ENCODE data around the gene RNGTT.

Gene RNGTT

GRCh38 chr6:88641178-88641903 is 322.1 kb downstream of the RNGTT start:
- no peak for DNase-seq

DNA sequence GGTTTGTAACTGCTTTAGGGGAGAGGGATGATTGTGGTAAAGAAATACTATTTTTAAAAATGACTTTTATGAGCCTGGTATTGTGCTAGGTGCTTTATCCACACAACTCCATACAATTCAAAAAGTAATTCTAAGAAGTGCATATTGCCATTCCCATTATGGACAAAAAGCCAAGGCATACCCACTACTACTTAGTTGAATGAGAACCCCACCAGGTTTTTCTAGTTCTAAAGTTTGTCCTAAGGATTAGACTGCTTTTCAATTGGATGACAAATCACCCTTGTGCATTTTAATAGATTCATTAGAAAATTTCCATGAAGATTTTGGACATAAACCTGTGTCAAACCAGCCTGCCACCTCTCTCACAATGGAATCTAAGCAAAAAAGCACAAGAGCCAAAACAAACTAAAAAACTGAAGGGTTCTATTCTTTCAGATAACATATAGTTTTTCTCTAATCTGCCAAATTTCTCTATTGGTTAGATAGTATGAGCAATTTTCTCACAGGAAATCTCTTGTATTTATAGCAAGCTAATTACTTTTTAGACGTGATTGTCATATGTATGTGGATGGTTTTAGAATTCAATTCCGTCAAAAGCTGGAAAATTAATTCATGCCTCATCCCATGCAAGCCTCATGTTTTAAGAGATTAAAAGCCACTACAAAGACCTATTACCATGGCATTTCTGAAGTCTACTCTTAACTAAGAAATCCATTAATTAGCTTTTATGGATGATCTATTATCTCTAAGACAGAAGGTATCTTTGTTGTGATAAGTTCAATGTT is 325.5 kb downstream of the RNGTT start:
- DNase-seq = no peak

DNA sequence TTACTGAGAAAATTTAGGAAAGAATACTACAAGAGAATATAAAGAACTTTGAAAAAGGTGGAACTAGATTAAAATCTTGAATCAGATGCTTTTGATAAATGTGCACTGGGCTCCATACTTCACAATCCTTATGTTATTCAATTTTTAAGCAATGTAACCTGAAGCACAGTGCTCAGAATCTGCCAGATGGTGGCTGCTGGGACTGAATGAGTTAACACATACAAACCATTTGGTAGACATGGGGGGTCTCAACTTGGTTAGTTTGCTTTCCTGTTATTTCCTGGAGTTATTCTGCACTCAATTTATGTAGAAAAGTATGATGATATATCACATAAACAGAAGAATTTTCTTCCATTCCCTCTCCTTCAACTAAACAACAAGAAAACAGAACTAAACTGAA is 326.5 kb downstream of the RNGTT start:
- no peak for DNase-seq

GRCh38 chr6:88633782-88634181 is 329.6 kb downstream of the RNGTT start:
- no peak for DNase-seq

- no peak for DNase-seq
These were observed 331.6 kb downstream of the RNGTT start for GRCh38 chr6:88631830-88632229.

DNA sequence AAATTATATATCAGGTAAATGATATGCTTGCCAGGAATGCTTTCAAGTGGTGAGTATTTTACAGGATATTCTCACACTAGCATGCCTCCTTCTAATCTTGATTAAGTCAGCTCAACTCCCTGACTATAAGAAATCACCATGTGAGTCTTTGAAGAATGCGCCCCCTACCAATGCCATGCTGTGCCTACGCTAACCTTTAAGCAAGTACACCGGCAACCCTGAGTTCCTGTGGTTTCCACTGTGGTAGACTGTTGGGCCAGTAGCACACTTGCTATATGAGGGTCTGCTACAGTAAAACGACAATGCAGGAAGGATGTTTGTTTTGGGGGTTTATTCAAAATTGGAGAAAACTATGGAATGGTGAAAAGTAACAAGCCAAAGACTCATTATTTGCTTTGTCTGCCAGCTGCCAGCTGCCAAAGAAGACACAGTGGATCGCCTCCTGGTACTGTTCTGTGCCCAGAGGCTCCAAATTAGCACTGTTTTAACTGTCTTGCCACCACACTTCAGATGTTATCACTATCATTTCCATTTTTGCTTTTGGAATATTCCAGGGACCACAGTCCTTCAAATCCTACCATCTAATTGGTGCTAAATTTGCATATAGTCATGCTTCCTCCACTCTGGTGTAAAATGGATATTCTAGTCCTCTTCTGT is 333.5 kb downstream of the RNGTT start:
- DNase-seq = no peak

DNA sequence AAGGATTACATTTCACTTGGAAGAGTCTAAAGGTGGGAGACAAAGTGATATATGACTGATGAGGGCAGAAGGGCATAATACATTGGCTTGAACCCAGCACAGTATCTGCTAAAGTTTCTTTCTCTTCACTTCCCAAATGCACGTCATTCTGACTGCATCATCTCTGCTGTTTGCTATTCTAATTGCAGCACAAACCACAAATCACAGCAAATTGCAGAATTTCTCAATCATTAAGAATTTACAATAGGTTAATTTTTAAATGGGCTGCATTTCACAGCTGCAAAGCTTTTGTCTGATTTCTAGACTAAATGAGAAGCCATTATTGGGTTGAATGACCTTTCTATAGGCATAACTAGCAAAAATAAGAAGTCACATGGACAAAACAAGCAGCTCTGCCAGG is 337.0 kb downstream of the RNGTT start:
- DNase-seq = no peak

DNA sequence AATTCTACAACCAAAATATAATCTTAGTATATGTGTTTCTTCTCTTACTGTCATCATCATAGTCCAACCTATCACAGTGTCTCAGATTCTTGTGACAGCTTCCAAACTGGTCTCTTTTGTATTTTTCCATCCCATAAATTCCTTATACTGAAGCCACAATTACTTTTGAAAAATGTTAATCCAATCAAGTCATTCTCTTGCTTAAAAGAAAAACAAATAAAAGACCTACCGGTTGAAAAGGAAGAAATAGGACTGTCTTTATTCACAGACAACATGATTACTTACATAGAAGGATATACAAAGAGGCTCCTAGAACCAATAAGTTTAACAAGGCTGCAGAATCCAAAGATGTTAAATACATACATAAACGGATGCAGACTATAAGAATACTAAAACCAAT is 339.9 kb downstream of the RNGTT start:
- no peak for DNase-seq

- DNase-seq = no peak
These were observed 343.5 kb downstream of the RNGTT start for GRCh38 chr6:88619951-88620350.

DNA sequence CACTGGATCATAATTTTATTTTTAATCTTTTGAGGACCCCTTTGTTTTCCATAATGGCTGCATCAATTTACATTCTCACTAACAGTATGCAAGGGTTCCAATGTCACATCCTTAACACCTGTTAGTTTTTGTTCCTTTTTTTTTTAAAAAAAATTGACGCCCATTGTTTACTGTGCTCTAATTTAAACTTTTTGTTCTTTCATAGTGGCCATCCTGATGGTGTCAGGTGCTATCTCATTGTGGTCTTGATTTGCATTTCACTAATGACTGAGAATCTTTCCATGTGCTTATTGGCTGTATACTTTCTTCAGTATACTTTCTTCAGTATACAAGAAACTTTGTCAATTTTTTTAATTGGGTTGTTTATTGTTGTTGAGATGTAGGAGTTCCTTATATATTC is 347.0 kb downstream of the RNGTT start:
- DNase-seq = no peak

DNA sequence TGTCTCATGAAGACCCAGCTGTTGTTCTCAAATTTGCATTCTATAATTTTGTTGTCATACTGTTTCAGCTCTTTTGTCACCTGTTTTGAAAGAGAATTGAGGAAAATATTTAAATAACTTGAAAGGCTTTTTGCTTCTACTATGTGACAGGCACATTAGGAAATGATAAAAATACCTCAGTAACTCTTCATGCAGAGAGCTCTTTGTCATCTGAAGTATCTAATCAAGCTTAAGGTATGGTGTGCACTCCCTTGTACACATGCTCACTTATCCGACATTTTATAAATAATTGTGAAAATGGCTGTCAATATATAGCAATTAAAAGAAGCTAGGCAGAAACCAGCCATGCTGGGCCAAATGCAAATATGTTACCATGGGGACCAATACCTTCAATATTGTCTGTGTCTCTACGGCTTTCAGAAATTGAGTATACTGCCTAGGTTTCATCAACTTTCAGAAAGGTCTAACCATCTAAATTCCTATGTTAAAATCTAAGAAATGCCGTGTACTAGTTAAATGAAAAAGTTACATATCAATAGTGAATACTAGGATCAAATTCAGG is 349.0 kb downstream of the RNGTT start:
- no peak for DNase-seq

DNA sequence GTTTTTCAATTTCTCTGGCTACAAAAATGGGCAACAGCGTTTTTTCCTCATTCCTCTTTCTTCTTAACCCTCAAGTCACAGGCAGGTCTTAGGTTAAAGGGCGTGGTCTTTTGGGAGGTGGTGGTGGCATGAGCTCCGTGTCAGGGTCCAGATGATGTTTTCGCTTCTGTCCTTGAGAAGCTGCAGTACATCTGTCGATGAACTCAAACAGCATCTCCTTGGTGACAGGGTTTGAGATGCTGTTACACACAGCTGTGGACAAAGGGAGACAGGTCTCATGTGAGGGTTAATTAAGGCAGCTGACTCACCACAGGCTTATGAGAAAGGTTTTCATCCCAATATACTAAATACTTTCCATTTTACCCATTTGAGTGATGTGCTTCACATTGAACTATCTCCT is 350.8 kb downstream of the RNGTT start:
- DNase-seq = no peak

- no peak for DNase-seq
These were observed 351.7 kb downstream of the RNGTT start for GRCh38 chr6:88611721-88612120.

DNA sequence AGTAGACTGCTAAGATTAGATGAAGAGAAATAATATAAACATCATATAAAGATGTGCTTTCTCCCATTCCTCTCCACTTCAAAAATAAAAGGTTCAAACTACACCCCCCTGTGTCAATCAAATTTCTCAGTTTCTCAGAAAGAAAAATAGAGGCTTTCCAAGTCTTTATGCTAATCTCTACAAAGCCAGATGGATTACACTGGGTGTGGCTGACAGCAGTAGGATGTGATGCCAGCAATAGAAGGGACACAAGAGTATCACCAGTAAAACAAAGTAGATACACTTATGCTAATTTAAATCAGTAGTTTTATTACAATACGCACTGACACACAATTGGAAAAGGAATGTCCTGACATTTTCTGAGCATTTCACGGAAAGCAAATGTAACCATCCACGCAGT is 353.4 kb downstream of the RNGTT start:
- no peak for DNase-seq

DNA sequence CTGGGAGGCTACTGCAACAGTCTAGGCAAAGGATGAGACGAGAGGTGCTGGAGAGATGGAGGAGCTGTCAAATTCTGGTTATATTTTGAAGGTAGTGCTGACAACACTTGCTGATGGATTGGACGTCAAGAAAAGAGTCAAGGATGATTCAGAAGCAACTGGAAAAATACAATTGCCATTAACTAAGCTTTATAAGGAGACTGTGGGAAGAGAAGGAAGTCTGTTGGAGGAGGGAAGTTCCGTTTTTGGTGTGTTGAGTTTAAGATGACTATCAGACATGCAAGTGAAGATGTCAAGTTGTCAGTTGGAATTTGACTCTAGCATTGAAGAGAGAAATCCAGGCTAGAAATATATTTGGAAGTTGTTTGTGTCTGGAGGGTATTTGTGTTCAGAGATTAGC is 358.1 kb downstream of the RNGTT start:
- no peak for DNase-seq

GRCh38 chr6:88599571-88599970 is 363.8 kb downstream of the RNGTT start:
- DNase-seq = no peak

DNA sequence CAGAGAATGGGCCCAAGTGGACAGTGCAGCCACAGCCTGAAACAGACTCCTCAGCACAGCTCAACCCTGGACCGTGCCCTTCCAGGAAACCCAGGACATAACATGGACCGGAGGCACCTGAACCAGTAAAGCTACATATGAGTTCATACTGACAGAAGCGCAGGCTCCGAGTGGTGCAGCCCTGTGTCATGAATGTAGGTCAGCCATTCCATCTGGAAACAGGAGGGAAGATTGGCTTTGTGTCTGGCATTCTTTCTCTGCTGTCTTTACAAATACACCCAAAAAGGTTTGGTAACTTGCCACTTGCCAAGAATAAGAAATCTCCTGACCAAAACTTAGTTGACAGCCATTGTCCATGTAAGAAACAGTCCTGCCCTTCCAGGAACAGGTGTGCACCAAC is 366.6 kb downstream of the RNGTT start:
- no peak for DNase-seq

GRCh38 chr6:88588938-88589337 is 374.5 kb downstream of the RNGTT start:
- DNase-seq = no peak

GRCh38 chr6:88587150-88587520 is 376.3 kb downstream of the RNGTT start:
- DNase-seq = no peak

DNA sequence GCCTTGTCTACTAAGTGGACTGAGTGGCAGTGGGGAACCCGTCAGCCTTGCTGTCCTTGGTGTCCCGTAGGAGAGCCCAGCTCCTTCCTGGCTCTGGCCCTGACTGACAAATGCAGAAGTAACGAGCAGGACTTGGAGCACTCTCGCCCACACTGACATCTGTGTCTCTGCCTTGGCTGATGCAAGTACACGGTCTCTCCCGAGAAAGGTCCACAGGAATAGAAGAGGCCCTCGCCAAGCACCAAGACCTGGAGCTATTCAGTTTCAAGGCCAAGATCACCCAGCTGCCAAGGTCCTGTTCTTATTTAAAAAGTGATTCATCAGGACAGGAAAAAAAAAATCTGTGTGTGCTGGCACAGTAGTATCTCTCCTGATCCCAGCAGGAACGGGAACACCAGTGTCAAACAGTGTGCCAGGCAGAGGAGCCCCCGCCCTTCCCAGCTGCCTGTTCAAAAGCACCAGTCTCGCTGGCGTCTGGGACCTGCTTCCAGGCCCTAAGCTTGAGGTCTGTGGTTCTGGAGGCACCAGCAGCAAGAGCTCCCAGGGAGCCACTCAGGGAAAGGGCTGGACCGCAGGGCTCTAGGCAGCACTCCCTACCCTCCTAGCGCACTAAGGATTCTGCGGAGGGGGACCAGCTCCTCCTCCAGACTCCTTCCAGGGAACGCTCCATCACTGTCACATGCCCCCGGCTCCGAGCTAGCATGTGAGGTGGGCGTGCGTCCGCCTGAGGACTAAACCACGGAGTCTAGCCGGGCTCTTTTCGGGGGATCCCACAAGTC is 376.9 kb downstream of the RNGTT start:
- no peak for DNase-seq

DNA sequence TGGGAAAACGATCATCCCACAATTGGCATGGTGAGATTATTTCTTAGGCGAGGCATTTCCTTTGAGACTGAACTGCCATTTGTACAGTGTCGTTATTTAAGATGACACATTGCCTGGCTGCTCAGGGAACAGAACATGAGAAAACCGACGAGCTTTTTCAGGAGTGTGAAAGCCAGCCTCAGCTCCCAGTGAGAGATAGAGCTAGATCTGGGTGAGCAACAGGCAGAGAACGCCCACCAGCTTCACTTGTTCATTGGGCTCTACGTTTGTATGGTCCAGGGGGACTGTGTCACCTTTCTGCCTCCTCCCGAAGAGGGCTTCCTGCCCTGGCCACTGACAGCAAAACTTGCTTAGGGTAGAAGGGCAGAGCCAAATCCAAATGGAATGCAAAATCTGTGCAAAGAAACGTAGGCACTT is 378.1 kb downstream of the RNGTT start:
- DNase-seq = no peak

GRCh38 chr6:88584581-88585275 is 378.7 kb downstream of the RNGTT start:
- no peak for DNase-seq
